Activated CD4-positive, CD25-positive, alpha-beta regulatory T cell treated with anti-CD3 and anti-CD28 coated beads, Interleukin-2, amount 50 U/mL, for 16 hours (primary cell): Measurements from ENCODE around the gene ALDH1L1.

Experiments used
- DNase-seq: peaks from one replicate; pipeline ENCODE4 v3.0.0-alpha.2; 2020; ENCODE audit warnings: low read depth, low spot score

Gene ALDH1L1

GRCh38 chr3:126119976-126120375, 60.4 kb downstream of the ALDH1L1 start:
- DNase-seq = no peak

GRCh38 chr3:126119008-126119675, 61.2 kb downstream of the ALDH1L1 start:
- DNase-seq = no peak

- DNase-seq = no peak
Observed at GRCh38 chr3:126118591-126118990, 61.8 kb downstream of the ALDH1L1 start.

- no peak for DNase-seq
Observed at GRCh38 chr3:126117786-126118185, 62.6 kb downstream of the ALDH1L1 start.

GRCh38 chr3:126117212-126117611, 63.2 kb downstream of the ALDH1L1 start:
- DNase-seq = no peak

GRCh38 chr3:126116526-126116925, 63.9 kb downstream of the ALDH1L1 start:
- DNase-seq = no peak

- DNase-seq = no peak
Observed at GRCh38 chr3:126114443-126115386, 65.7 kb downstream of the ALDH1L1 start.

- no peak for DNase-seq
Observed at GRCh38 chr3:126113733-126114442, 66.5 kb downstream of the ALDH1L1 start.

- DNase-seq = no peak
Observed at GRCh38 chr3:126113238-126113555, 67.2 kb downstream of the ALDH1L1 start.

GRCh38 chr3:126112531-126113237, 67.7 kb downstream of the ALDH1L1 start:
- DNase-seq = no peak

GRCh38 chr3:126111566-126112475, 68.6 kb downstream of the ALDH1L1 start:
- DNase-seq = no peak

GRCh38 chr3:126111126-126111551, 69.2 kb downstream of the ALDH1L1 start:
- DNase-seq = no peak

GRCh38 chr3:126110431-126111125, 69.8 kb downstream of the ALDH1L1 start:
- no peak for DNase-seq

- no peak for DNase-seq
Observed at GRCh38 chr3:126109880-126110235, 70.5 kb downstream of the ALDH1L1 start.

- no peak for DNase-seq
Observed at GRCh38 chr3:126109146-126109879, 71.1 kb downstream of the ALDH1L1 start.

- no peak for DNase-seq
Observed at GRCh38 chr3:126108676-126109050, 71.7 kb downstream of the ALDH1L1 start.

- no peak for DNase-seq
Observed at GRCh38 chr3:126107957-126108675, 72.3 kb downstream of the ALDH1L1 start.

- DNase-seq = no peak
Observed at GRCh38 chr3:126107203-126107939, 73.0 kb downstream of the ALDH1L1 start.
